PC-9 (cell line): ENCODE results near the gene C19orf12. TPM values are rescaled to one million over a fixed set of nuclear protein-coding genes. Genes with fewer than 3 reads are reported as not detected.

Experiments used
- BruUV-seq: library from RNA; stranded (reverse); fragments of 400-500 nt; replicated peaks from 2 replicates; lab custom pipeline; 2021; lab: Mats Ljungman, UMichigan
- CTCF ChIA-PET: fragments of 300-600 bp; sonication (Branson Sonifier 250); formaldehyde crosslinking; loops from one replicate; lab custom pipeline; 2022; ENCODE audit warnings: antibody characterized with exemption; lab: Charles Lee
- POLR2A ChIA-PET: fragments of 300-600 bp; sonication (Branson Sonifier 250); formaldehyde crosslinking; loops from one replicate; lab custom pipeline; 2022; ENCODE audit warnings: antibody characterized with exemption; ENCODE audit not compliant: unreplicated experiment; lab: Charles Lee
- DNase-seq, 2 experiments: peaks; one replicate each; pipeline versions ENCODE4 v3.0.0 to v3.0.0-alpha.2; 2015 to 2022; ENCODE audit warnings: mixed read lengths in 1 of 2
- H2AFZ ChIP-seq: fragments of 200-600 bp; sonication (generic); 2 replicates; pipeline ENCODE4 v1.8.1; 2017; ENCODE audit warnings: antibody characterized with exemption
- H3F3A ChIP-seq: fragments of 200-600 bp; sonication (generic); 2 replicates; pipeline ENCODE4 v1.8.1; 2017; ENCODE audit warnings: antibody characterized with exemption, mild to moderate bottlenecking, low read depth; ENCODE audit not compliant: insufficient read depth
- H3K27ac ChIP-seq: fragments of 200-600 bp; sonication (generic); 2 replicates; pipeline ENCODE4 v1.6.1; 2016; ENCODE audit warnings: mixed run types
- H3K27me3 ChIP-seq: fragments of 200-600 bp; sonication (generic); 2 replicates; pipeline ENCODE4 v1.6.1; 2016; ENCODE audit warnings: low read depth, mixed run types; ENCODE audit not compliant: insufficient read depth
- H3K36me3 ChIP-seq: fragments of 200-600 bp; sonication (generic); 2 replicates; pipeline ENCODE4 v1.6.1; 2016; ENCODE audit warnings: low read depth, mixed run types
- H3K4me1 ChIP-seq: fragments of 200-600 bp; sonication (generic); replicated peaks from 2 replicates; pipeline ENCODE4 v1.6.1; 2016; ENCODE audit warnings: mixed run types; ENCODE audit not compliant: insufficient read depth
- H3K4me2 ChIP-seq: fragments of 200-600 bp; sonication (generic); 2 replicates; pipeline ENCODE4 v1.6.1; 2017; ENCODE audit warnings: mixed run types
- H3K4me3 ChIP-seq: fragments of 200-600 bp; sonication (generic); 2 replicates; pipeline ENCODE4 v1.6.1; 2016; ENCODE audit warnings: mixed run types
- H3K79me2 ChIP-seq: fragments of 200-600 bp; sonication (generic); 2 replicates; pipeline ENCODE4 v1.6.1; 2017; ENCODE audit warnings: low read depth, mixed run types
- H3K9me2 ChIP-seq: fragments of 200-600 bp; sonication (generic); 2 replicates; pipeline ENCODE4 v1.8.1; 2017; ENCODE audit warnings: mild to moderate bottlenecking; ENCODE audit not compliant: insufficient read depth
- H3K9me3 ChIP-seq: fragments of 200-600 bp; sonication (generic); 2 replicates; pipeline ENCODE4 v1.8.1; 2016; ENCODE audit warnings: low read depth; ENCODE audit not compliant: insufficient read depth
- H4K20me1 ChIP-seq: fragments of 200-600 bp; sonication (generic); 2 replicates; pipeline ENCODE4 v1.8.1; 2017; ENCODE audit not compliant: insufficient read depth
- CTCF ChIP-seq: fragments of 200-600 bp; sonication (generic); conservative IDR thresholded peaks from 2 replicates; pipeline ENCODE4 v1.6.1; 2017; ENCODE audit warnings: mixed run types, antibody characterized with exemption, mild to moderate bottlenecking, moderate library complexity
- EZH2 ChIP-seq: fragments of 200-600 bp; sonication (generic); IDR thresholded peaks from 2 replicates; pipeline ENCODE4 v1.8.0; 2017; ENCODE audit warnings: antibody characterized with exemption, low read depth
- intact Hi-C: fragments of 100-400 bp; cut with micrococcal nuclease; formaldehyde crosslinking; loops from one replicate; pipeline ENCODE4 v1.10.0; 2022; ENCODE audit not compliant: unreplicated experiment
- total RNA-seq: library from RNA; stranded (reverse); gene quantifications from 2 replicates; pipeline ENCODE4 v1.2.3, GENCODE V29; 2021

The C19orf12 gene
- total RNA-seq, 1 experiment from 2014 or later, result 14.8 TPM

- TF ChIP-seq CTCF, result no peak
- no peak for TF ChIP-seq EZH2
- Histone ChIP-seq H3F3A (no peaks in the 10 kb centered on the region), H3K9me3 (no peaks in the 10 kb centered on the region), H3K79me2 (no peaks in the 10 kb centered on the region), H3K4me1 (no peaks in the 10 kb centered on the region), H3K4me2 (no peak overlapping the region), H4K20me1 (no peaks in the 10 kb centered on the region), H3K27me3 (peaks cover 43% of the 10 kb centered on the region), H3K9me2 (no peaks in the 10 kb centered on the region), H3K27ac (no peak overlapping the region), H3K4me3 (no peak overlapping the region), H2AFZ (no peak overlapping the region), H3K36me3 (no peaks in the 10 kb centered on the region)
- CTCF ChIA-PET, result no interaction called here
- DNase-seq, result no peak
- intact Hi-C loops, result no loop called here
- POLR2A ChIA-PET, result interaction anchor here (0.7 kb wide), 1 partner anchor 955 kb away, joined by 6 read pairs; no protein-coding TSS in a partner anchor
- no TSS peak for BruUV-seq
These were observed 38.3 kb upstream of the C19orf12 start for GRCh38 chr19:29753190-29753933.

GRCh38 chr19:29752450-29753025 is 37.5 kb upstream of the C19orf12 start:
- no peaks in the 10 kb centered on the region for H3K4me1 ChIP-seq
- CTCF ChIA-PET, result interaction anchor here (1.1 kb wide), 1 partner anchor 105 kb away, joined by 4 read pairs; no protein-coding TSS in a partner anchor
- no TSS peak for BruUV-seq
- no peaks in the 10 kb centered on the region for H3K79me2 ChIP-seq
- H3K4me2 ChIP-seq, result no peak overlapping the region
- DNase-seq, result no peak
- H3K4me3 ChIP-seq, result no peak overlapping the region
- H3K27ac ChIP-seq, result no peak overlapping the region
- TF ChIP-seq CTCF, result no peak
- no peak for TF ChIP-seq EZH2
- no peak overlapping the region for H2AFZ ChIP-seq
- intact Hi-C loops, result no loop called here
- POLR2A ChIA-PET, result no interaction called here
- no peaks in the 10 kb centered on the region for H3F3A ChIP-seq
- H3K9me2 ChIP-seq, result no peaks in the 10 kb centered on the region
- H3K9me3 ChIP-seq, result no peaks in the 10 kb centered on the region
- H4K20me1 ChIP-seq, result no peaks in the 10 kb centered on the region
- no peaks in the 10 kb centered on the region for H3K36me3 ChIP-seq
- peaks cover 43% of the 10 kb centered on the region for H3K27me3 ChIP-seq

GRCh38 chr19:29751932-29752331 is 36.9 kb upstream of the C19orf12 start:
- Histone ChIP-seq H2AFZ (no peak overlapping the region), H3K9me3 (no peaks in the 10 kb centered on the region), H3K27ac (no peak overlapping the region), H3K79me2 (no peaks in the 10 kb centered on the region), H3K4me1 (no peaks in the 10 kb centered on the region), H3K36me3 (no peaks in the 10 kb centered on the region), H3K27me3 (peaks cover 43% of the 10 kb centered on the region), H3K4me3 (no peak overlapping the region), H3K9me2 (no peaks in the 10 kb centered on the region), H4K20me1 (no peaks in the 10 kb centered on the region), H3K4me2 (no peak overlapping the region), H3F3A (no peaks in the 10 kb centered on the region)
- ChIA-PET CTCF (interaction anchor here (1.1 kb wide), 1 partner anchor 106 kb away, joined by 4 read pairs; no protein-coding TSS in a partner anchor), POLR2A (no interaction called here)
- TF ChIP-seq EZH2, result no peak
- TF ChIP-seq CTCF, result no peak
- DNase-seq, result no peak
- intact Hi-C loops, result no loop called here
- BruUV-seq, result no TSS peak
